ENCODE data around the gene GOT2.
"Not testable (repeated sequence)": the region's sequence is repeated elsewhere in the genome, so short reads cannot be mapped to it uniquely, and the experiment has no call there.

The GOT2 gene

DNA sequence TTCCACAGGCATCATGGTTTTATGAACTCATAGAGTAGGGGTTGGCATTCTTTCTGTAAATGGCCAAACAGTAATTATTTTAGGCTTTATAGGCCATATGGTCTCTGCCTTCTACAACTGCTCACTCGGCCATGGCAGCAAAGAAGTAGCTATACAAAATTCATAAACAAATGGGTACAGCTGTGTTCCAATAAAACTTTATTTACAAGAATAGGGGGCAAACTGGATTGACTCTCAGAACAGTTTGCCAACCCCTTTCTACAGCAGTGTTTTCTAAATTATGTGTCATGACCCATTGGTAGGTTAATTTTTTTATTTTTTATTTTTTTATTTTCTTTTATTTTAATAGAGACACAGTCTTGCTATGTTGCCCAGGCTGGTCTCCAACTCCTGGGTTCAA is 20.4 kb downstream of the GOT2 start:
- DNase-seq, result no peak
- in situ Hi-C loops (cut with HindIII; ENCODE audit: low pct_ligation_motif_present, low sequenced_read_pairs), result no loop called here

DNA sequence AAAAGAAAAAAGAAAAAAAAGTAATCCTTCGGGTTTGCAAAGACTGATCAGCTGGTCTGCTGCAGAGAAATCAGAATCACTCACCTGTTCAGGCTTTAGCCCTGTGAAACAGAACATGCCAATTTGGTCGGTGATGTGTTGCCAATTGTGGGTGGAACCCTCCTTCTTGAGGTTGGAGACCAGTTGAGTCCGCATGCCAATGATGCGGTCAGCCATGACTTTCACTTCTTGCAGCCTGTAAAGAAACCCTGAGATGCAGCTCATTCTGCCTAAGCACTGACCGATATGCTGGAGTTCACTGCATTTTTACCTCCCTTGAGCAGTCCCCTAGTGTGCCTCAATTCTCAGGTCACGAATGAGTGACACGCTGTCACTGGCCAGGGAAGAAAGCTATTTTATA is 24.8 kb downstream of the GOT2 start:
- Histone ChIP-seq H3K27me3 (replicated peaks) (no peaks in the 10 kb centered on the region), H3K4me3 (ENCODE audit: low read depth, low read length) (no peak overlapping the region), H3K36me3 (replicated peaks) (peaks cover 39% of the 10 kb centered on the region), H3K27ac (no peak overlapping the region)
- in situ Hi-C loops (cut with HindIII; ENCODE audit: low pct_ligation_motif_present, low sequenced_read_pairs), result no loop called here
- TF ChIP-seq, protein P1, sequence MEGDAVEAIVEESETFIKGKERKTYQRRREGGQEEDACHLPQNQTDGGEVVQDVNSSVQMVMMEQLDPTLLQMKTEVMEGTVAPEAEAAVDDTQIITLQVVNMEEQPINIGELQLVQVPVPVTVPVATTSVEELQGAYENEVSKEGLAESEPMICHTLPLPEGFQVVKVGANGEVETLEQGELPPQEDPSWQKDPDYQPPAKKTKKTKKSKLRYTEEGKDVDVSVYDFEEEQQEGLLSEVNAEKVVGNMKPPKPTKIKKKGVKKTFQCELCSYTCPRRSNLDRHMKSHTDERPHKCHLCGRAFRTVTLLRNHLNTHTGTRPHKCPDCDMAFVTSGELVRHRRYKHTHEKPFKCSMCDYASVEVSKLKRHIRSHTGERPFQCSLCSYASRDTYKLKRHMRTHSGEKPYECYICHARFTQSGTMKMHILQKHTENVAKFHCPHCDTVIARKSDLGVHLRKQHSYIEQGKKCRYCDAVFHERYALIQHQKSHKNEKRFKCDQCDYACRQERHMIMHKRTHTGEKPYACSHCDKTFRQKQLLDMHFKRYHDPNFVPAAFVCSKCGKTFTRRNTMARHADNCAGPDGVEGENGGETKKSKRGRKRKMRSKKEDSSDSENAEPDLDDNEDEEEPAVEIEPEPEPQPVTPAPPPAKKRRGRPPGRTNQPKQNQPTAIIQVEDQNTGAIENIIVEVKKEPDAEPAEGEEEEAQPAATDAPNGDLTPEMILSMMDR (IDR thresholded peaks at IDR 0.05; ENCODE audit: low read depth, low read length, missing control alignments), result no peak
- DNase-seq, result no peak

More for the DNA sequence above, 20.4 kb downstream of the GOT2 start:
- TF ChIP-seq, protein P1 (IDR thresholded peaks at IDR 0.05; ENCODE audit: low read depth, low read length, missing control alignments), result no peak
- Histone ChIP-seq H3K27me3 (replicated peaks) (no peaks in the 10 kb centered on the region), H3K36me3 (replicated peaks) (peaks cover 55% of the 10 kb centered on the region), H3K4me3 (ENCODE audit: low read depth, low read length) (no peak overlapping the region), H3K27ac (no peak overlapping the region)

DNA sequence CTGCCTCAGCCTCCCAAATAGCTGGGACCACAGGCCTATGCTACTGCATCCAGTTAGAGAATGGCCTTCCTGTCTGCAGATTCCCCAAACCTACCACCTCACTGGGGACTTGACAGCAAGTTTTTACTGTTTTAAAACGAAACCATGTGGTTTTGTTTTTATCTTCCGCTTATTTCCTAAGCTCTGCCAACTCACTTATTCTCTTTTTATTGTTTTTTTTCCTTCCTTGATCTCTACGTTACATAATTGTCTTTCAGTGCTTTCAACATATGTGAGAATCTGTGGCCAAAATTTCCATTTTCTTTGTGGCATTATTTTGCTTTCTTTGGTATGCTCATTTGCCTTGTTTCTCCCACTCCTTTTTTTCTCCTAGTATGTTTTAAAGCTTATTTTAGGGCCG is 35.0 kb downstream of the GOT2 start:
- TF ChIP-seq, protein P1 (IDR thresholded peaks at IDR 0.05; ENCODE audit: low read depth, low read length, missing control alignments), result no peak
- no peaks in the 10 kb centered on the region for H3K36me3 ChIP-seq (replicated peaks)
- in situ Hi-C loops (cut with HindIII; ENCODE audit: low pct_ligation_motif_present, low sequenced_read_pairs), result no loop called here
- no peak overlapping the region for H3K4me3 ChIP-seq (ENCODE audit: low read depth, low read length)
- H3K27ac ChIP-seq, result no peak overlapping the region
- peaks cover 1% of the 10 kb centered on the region for H3K27me3 ChIP-seq (replicated peaks)
- no peak for DNase-seq

DNA sequence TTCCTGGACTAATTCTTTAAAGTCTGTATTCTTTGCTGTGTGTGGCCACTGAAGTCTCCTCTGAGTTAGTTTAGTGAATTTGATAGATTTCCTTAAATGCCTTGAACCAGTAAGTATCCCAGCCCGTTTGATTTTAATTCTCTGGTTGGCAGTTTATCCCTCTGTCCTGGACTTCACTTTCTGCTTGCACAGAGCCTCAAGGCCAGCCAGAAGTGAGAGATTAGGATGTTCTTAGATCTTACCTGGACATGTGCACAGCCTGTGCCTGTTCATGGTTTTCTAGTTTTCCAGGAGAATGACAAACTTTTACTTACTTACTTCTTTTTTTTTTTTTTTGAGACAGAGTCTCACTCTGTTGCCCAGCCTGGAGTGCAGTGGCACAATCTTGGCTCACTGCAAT is 38.7 kb downstream of the GOT2 start:
- in situ Hi-C loops (cut with HindIII; ENCODE audit: low pct_ligation_motif_present, low sequenced_read_pairs), result no loop called here

DNA sequence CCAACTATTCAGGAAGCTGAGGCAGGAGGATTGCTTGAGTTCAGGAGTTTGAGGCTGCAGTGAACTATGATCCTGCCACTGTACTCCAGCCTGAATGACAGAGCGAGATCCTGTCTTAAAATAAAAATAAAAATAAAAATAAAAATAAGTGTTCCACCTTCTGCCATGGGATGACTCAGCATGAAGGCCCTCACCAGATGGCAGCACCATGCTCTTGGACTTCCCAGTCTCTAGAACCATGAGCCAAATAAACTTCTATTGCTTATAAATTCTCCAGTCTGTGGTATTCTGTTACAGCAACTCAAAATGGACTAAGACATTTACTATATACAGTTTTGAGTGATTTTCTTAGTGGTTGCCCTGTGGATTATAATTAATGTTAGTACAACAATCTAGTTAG is 41.7 kb downstream of the GOT2 start:
- H3K27ac ChIP-seq, result no peak overlapping the region
- in situ Hi-C loops (cut with HindIII; ENCODE audit: low pct_ligation_motif_present, low sequenced_read_pairs), result no loop called here
- no peak for DNase-seq
- no peak overlapping the region for H3K4me3 ChIP-seq (ENCODE audit: low read depth, low read length)
- H3K36me3 ChIP-seq (replicated peaks), result no peaks in the 10 kb centered on the region
- TF ChIP-seq, protein P1 (IDR thresholded peaks at IDR 0.05; ENCODE audit: low read depth, low read length, missing control alignments), result no peak
- H3K27me3 ChIP-seq (replicated peaks), result peaks cover 1% of the 10 kb centered on the region

More for the DNA sequence above, 38.7 kb downstream of the GOT2 start:
- TF ChIP-seq, protein P1 (IDR thresholded peaks at IDR 0.05; ENCODE audit: low read depth, low read length, missing control alignments), result no peak
- Histone ChIP-seq H3K36me3 (replicated peaks) (no peaks in the 10 kb centered on the region), H3K27ac (no peak overlapping the region), H3K27me3 (replicated peaks) (peaks cover 1% of the 10 kb centered on the region), H3K4me3 (ENCODE audit: low read depth, low read length) (no peak overlapping the region)
- no peak for DNase-seq

DNA sequence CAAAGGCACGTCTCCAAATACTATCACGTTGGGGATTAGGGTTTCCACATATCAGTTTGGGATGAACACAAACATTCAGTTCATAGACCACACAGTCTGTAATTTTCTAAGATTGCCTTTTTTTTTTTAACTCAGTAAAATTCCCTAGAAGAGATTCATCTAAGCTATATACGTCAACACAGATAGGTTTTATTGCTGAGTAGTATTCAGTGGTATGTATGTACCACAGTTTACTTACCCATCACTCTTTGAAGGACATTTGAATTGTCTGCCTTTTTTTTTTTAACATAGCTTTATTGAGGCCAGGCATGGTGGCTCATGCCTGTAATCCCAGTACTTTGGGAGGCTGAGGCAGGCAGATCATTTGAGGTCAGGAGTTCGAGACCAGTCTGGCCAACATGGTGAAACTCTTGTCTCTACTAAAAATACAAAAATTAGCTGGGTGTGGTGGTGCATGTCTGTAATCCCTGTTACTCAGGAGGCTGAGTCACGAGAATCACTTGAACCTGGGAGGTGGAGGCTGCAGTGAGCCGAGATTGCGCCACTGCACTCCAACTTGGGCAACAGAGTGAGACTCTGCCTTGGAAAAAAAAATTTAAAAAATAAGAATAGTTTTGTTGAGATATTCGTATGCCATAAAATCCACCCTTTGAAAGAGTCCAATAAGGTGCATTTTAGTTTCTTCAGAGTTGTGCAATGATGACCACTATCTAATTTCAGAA is 47.0 kb downstream of the GOT2 start:
- H3K4me3 ChIP-seq (ENCODE audit: low read depth, low read length); H3K36me3 ChIP-seq (replicated peaks); H3K27me3 ChIP-seq (replicated peaks); in situ Hi-C loops (cut with HindIII; ENCODE audit: low pct_ligation_motif_present, low sequenced_read_pairs): not testable (repeated sequence)
- H3K27ac ChIP-seq, result peak overlapping the region; percentile 47
- peak; percentile 25 for DNase-seq
